ENCODE measurements around the gene PODXL.
"Not testable (repeated sequence)": the region's sequence is repeated elsewhere in the genome, so short reads cannot be mapped to it uniquely, and the experiment has no call there.

The PODXL gene

GRCh38 chr7:131487217-131487616, 69.2 kb downstream of the PODXL start:
- DNase-seq: no peak

- DNase-seq: no peak
Measured at GRCh38 chr7:131486346-131486745, 70.1 kb downstream of the PODXL start.

GRCh38 chr7:131483586-131483985, 72.8 kb downstream of the PODXL start:
- no peak for DNase-seq

GRCh38 chr7:131482800-131483199, 73.6 kb downstream of the PODXL start:
- DNase-seq: no peak

GRCh38 chr7:131480384-131481315, 75.8 kb downstream of the PODXL start:
- DNase-seq: no peak

- no peak for DNase-seq
Measured at GRCh38 chr7:131476740-131477139, 79.7 kb downstream of the PODXL start.

GRCh38 chr7:131471250-131472004, 85.0 kb downstream of the PODXL start:
- no peak for DNase-seq

- DNase-seq: no peak
Measured at GRCh38 chr7:131467788-131468187, 88.6 kb downstream of the PODXL start.

- DNase-seq: no peak
Measured at GRCh38 chr7:131466735-131467365, 89.6 kb downstream of the PODXL start.

- DNase-seq: not testable (repeated sequence)
Measured at GRCh38 chr7:131462715-131463114, 93.7 kb downstream of the PODXL start.

GRCh38 chr7:131462059-131462458, 94.4 kb downstream of the PODXL start:
- DNase-seq: no peak

- DNase-seq: no peak
Measured at GRCh38 chr7:131459256-131459655, 97.2 kb downstream of the PODXL start.

GRCh38 chr7:131456338-131456737, 100.1 kb downstream of the PODXL start:
- no peak for DNase-seq

- no peak for DNase-seq
Measured at GRCh38 chr7:131455546-131455945, 100.9 kb downstream of the PODXL start.

- no peak for DNase-seq
Measured at GRCh38 chr7:131455001-131455400, 101.4 kb downstream of the PODXL start.

- no peak for DNase-seq
Measured at GRCh38 chr7:131454498-131454897, 101.9 kb downstream of the PODXL start.
